Kidney capillary endothelial cell (primary cell): ENCODE measurements around the gene MYCBPAP.

Source experiments
- DNase-seq: peaks from one replicate; pipeline ENCODE4 v3.0.0-alpha.2; 2018; ENCODE audit warnings: low spot score

MYCBPAP gene

DNA sequence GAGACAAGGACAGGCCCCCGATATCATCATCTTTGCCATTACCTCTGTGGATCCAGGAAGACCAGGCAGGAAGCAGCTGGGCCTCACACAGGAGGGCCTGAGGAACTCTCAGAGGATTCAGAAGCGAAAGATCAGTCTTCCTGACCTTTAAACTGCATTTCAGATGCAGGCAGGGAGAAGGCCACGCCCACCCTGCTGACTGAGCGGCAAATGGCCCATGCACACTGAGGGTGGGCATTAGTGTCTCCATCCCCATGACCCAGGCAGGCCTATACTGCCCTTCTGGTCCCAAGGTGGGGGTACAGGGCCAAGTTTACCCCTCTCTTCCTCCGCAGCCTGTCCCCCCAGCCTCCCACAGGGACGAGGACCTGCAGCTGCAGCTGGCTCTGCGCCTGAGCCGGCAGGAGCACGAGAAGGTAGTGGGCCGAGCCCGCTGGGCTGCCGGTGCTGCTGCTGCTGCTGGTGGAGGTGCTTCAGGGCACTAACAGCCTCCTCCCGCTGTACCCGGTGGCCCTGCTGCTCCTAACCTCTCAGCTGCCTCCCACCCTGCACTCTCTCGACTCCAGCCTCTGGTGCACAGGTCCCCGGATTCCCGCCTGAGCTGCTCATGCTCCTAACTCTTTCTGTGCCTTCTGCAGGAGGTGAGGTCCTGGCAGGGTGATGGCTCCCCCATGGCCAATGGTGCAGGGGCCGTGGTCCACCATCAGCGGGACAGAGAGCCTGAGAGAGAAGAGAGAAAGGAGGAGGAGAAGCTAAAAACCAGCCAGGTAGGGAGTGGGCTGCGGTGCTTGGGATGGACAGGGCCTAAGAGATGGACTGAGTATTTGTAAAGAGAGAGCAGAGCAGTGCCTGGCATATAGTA is 30.5 kb downstream of the MYCBPAP start:
- DNase-seq, result no peak

DNA sequence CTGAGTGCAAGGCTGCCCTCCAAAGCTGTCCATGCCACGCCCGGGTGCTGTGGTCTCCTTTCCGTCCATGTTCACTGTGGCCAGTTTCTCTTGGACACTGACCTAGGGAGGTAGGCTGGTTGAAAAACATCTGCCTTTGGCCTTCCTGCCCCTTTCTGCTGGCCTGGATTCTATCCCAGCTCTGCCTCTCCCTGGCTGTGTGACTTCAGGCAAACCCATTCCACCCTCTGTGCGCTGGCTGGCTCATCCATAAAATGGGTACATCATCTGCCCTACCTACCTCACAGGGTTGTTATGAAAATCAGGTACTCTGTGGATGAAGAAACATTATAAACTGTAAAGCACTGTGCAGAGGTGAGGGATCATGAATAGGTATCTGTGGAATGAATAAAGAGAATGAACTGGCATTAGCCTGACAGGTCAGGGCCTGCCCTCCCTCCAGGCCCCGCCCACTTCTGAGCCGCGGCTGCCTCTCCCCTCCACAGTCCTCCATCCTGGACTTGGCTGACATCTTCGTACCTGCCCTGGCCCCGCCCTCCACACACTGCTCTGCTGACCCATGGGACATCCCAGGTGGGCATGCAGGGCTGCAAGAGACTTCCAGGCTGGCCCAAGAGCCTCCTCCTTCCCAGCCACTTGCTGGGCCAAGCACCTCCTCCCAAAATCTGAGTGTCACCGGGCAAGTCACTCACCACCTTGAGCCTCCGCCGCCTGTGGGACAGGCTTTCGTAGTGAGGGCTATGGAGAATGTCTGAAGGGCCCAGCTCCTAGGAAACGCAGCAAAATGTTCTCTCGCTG is 31.7 kb downstream of the MYCBPAP start:
- no peak for DNase-seq

DNA sequence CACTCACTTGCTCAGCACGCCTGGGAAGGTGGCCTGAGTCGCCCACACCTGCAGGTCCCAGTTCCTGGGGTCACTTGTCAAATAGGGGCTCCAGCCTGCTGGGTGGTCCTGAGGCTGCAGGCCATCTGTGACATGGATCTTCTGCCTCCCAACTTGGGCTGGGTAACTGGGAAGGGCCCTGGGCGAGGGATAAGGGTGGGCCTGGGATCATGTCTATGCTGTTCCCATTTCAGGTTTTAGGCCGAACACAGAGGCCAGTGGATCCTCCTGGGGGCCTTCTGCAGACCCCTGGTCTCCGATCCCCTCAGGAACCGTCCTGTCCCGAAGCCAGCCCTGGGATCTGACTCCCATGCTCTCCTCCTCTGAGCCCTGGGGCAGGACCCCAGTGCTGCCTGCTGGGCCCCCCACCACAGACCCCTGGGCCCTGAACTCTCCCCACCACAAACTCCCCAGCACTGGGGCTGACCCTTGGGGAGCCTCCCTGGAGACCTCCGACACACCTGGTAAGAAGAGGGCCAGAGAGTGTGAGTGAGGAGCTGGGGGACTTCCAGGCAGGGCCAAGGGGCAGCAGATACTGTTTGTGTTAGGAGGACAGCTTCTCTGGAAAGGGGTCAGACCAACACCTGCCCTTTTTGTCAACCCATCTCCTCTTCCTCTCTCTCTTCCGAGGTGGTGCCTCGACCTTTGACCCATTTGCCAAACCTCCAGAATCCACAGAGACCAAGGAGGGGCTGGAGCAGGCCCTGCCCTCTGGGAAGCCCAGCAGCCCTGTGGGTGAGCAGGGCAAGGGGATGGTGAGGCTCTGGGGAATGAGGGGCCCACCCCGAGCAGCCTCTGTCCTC is 32.5 kb downstream of the MYCBPAP start:
- no peak for DNase-seq

DNA sequence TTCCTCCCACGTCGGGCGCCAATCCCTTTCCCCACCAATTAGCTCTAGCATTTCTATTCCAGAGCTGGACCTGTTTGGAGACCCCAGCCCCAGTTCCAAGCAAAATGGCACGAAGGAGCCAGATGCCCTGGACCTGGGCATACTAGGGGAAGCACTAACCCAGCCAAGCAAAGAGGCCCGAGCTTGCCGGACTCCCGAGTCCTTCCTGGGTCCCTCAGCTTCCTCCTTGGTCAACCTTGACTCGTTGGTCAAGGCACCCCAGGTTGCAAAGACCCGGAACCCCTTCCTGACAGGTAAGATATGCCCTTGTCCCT is 33.1 kb downstream of the MYCBPAP start:
- no peak for DNase-seq

DNA sequence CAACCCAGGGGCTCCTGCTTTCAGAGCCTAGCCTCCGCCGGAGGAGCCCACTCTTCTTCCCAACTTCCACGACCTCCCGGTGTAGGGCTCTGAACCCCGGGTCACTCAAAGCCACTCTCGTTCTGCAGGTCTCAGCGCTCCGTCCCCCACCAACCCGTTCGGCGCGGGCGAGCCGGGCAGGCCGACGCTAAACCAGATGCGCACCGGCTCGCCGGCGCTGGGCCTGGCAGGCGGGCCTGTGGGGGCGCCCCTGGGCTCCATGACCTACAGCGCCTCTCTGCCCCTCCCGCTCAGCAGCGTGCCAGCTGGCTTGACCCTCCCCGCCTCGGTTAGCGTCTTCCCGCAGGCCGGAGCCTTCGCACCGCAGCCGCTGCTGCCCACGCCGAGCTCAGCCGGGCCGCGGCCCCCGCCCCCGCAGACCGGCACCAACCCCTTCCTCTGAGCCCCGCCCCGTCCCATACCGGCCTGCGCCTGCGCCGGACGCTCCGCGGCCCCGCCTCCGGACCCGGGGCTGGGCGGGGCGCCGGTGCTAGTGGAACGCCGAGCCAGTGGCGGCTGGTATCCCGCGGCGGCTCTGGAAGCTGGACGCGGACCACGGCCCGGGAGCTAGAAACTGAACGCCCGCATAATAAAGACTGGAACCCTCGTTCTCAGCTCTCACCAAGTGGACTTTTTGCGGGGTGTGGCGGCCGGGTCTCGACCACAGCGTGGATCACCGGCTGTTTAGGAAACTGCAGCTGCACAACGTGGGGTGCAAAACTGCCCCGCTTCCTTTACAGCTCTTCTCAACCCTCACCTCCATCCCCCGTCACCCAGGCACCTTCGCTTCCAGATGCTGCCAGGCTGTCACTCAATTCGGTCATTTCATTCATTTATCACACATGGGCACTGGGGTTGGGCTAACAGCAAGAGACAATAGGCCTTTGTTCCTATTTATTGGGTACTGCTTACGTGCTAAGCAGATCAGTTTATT is 33.8 kb downstream of the MYCBPAP start:
- peak; percentile 63 for DNase-seq

DNA sequence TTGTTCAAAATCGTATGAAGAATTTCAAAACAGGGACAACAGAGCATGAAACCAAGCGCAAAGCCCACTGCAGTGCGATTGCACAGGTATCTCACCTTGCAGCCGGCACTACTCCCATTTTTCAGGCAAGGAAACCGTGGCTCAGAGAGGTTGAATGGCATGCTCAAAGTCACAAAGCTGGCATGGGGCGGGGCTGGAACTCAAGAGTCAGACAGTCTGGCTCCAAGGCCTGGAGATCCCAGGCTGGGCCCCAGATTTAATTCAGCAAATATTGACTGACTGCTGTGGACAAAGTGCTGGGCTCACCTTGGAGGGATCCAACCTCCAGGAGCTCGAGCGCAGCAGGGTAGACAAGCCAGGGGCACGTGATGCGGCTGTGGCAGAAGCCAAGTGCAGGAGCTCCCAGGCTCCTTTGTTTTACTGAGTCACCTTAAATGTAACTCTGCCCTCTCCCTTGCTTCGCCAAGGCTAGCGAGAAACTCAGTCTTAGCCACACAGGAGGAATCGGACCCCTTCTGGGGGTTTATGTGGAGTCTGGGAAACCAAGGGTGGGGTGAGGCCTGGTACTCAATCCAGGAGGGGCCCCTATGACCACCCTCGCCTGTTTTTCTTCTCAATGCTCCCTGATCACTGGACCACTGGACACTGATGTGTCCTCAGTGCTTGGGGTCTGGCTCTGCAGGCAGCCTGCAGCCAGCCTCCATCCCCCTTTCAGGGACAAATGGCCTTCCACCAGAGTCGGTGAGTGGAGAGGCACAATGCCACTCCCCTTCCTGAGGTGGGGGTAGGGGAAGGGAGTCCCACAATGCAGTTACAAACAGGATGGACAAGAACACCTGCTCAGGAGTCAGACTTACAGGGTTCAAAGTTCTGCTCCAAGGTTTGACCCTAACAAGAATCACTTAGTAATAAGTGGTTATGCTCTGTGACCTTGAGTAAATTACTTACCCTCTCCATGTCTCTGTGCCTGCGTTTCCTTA is 34.8 kb downstream of the MYCBPAP start:
- no peak for DNase-seq

DNA sequence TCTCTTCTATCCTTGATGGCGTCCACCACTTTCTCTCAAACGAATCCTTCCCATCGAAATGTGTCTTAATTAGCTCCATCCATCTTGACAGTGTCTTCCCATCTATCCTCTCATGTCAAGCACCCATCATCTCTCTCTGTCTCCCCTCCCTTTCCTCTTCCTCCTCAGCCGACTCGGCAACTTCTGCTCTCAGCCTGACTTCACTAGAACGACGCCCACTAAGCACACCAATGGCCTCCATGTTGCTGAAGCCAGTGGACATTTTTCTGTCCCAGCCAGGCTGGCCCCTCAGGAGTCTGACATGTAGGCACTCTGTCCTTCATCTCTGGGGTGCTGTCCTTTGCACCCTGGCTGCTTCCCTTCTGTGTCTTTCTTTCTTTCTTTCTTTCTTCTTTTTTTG is 36.3 kb downstream of the MYCBPAP start:
- no peak for DNase-seq

DNA sequence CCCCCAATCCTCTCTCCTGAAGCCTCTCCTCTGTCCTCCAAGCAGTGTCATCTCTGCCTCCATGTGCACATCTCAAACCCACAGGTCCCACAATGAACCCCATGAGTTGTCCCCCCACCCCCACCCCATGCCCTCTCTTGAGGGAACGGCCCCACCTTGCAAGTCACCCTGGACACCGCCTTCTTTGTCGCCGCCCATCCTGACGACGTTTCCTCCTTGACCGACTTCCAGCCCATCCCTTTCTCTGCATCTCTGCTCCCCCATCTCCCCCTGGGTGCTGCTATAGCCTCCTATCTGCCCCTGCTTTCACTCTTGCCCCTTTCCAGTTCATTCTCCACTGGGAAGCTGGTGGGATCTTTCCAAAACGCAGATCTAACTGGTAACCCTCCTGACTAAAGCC is 37.1 kb downstream of the MYCBPAP start:
- DNase-seq, result no peak

DNA sequence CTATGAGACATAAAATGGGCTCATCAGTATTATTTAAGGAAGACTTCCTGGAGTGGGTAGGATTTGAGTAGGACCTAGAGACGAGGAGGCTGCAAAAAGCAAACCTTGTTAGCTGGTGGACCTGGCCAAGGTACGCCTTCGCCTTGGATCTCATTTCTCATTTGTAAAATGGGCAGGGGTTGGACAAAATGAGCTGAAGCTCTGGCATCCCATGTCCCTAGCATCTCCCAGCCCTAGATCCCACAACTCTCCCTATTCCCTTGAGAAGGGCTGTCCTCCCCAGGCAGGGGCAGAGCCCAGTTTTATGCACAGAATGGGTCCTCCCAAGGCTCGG is 38.4 kb downstream of the MYCBPAP start:
- DNase-seq, result no peak

DNA sequence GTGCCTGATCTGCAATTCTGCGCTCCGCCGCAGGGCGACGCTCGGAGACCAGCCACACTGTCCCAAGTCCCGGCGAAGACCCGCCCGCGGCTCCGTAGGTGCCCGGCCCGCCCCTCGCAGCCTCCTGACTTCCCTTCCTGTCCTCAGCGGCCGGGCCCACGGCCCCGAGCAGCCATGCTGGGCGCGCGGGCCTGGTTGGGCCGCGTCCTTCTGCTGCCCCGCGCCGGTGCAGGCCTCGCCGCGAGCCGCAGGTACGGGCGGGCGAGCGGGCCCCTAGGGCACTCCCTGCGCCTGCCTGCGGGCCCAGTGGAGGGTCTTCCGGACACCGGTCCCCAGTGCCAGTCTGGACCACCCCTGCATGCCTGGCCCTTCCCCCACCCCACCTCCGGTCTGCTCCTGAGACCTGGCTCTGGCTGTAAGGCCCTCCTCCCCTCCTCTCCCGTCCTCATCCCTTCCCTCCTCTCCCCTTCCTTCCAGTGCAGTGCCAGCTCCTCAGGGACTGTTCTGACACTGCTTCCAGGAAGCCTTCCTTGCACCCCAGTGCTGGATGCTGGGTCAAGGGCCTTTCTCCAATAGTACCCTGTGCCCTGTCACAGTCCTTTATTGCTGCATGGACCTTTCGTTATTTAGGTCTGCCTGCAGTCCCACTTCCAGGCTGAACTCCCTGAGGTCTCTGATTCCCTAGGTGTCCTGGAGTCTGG is 38.9 kb downstream of the MYCBPAP start, which contains the start of gene SPATA20:
Gene SPATA20 (plus strand): TSS at position 140 of the 701 bp plus-strand sequence. CDS start 35 bp downstream, at position 175.
- DNase-seq, result peak; percentile 86

DNA sequence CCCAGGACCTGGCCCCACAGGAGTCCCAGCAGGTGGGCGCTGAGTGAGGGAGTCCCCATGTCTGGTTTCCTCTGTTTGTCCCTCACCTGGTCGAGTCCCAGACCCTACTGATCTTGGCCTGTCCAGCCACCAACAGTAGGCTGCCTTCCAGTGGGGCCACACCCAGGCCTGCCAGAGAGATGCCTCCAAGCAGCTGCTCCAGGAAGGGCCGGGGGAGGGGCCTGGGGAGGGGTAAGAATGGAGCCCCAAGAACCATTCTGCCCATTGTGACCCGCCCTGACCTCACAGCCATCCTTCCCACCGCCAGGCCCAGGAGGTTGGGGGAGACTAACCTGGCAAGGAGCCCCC is 39.5 kb downstream of the MYCBPAP start:
- DNase-seq, result no peak

DNA sequence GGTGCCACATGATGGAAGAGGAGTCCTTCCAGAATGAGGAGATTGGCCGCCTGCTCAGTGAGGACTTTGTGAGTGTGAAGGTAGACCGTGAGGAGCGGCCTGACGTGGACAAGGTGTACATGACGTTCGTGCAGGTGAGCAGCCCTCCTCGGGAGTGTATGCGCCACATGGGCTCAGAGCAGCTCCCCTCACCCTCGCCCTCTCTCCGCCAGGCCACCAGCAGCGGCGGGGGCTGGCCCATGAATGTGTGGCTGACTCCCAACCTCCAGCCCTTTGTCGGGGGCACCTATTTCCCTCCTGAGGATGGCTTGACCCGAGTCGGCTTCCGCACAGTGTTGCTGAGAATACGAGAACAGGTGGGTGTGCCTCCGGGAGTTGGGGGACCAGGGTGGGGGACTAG is 40.6 kb downstream of the MYCBPAP start:
- DNase-seq, result no peak

DNA sequence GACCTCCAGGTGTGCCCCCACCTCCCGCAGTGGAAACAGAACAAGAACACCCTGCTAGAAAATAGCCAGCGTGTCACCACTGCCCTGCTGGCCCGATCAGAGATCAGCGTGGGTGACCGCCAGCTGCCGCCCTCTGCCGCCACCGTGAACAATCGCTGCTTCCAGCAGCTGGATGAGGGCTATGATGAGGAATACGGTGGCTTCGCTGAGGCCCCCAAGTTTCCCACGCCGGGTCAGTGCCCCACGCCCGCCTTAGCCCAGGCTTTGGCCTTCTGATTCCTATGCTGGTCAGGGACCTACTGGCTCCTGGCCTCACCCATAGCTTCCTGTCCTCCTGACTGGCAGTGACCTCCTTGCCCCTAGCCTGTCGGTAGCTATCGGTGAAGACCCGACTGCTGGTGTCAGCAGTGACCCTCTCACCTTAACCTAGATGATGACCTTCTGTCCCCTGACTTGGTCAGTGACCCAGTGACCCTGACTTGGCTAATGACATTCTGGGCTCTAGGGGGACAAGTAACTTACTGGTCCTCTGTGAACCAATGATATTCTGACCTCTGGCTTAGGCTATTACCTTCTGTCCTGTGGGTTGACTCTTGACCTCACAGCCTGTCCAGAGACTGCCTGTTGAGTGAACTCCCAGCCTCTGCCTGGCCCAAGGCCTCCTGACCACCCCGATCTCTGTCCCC is 41.2 kb downstream of the MYCBPAP start:
- DNase-seq, result no peak

DNA sequence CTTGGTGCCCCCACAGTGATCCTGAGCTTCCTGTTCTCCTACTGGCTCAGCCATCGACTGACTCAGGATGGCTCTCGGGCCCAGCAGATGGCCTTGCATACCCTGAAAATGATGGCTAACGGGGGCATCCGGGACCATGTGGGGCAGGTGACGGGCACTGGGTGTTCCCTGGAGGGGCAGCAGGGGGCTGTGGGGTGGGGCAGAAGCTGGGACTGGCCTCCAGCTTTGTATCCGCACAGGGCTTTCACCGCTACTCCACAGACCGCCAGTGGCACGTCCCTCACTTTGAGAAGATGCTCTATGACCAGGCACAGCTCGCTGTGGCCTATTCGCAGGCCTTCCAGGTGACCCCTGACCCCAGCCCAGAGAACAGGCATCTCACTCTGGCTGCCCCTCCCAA is 41.7 kb downstream of the MYCBPAP start:
- DNase-seq, result no peak

DNA sequence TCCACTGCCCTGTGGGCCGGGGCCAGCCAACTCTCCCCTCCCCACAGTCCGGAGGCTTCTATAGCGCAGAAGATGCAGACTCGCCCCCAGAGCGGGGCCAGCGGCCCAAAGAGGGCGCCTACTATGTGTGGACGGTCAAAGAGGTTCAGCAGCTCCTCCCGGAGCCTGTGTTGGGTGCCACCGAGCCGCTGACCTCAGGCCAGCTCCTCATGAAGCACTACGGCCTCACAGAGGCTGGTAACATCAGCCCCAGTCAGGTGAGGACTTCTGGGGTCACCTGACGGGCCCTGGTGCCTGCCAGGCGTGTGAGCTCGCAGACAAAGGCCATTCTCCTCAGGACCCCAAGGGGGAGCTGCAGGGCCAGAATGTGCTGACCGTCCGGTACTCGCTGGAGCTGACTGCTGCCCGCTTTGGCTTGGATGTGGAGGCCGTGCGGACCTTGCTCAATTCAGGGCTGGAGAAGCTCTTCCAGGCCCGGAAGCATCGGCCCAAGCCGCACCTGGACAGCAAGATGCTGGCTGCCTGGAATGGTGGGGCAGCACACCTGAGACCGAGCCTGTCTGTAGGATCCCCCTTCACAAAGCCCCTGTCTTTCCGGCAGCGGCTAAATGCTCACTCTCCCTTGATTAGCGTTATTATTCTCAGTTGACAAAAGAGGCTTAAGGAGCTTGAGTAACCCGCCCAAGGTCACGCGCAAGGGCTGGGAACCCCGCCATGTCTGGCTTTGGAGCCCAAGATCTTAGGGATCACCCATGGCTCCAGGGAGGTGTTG is 42.6 kb downstream of the MYCBPAP start:
- DNase-seq, result peak; percentile 74

DNA sequence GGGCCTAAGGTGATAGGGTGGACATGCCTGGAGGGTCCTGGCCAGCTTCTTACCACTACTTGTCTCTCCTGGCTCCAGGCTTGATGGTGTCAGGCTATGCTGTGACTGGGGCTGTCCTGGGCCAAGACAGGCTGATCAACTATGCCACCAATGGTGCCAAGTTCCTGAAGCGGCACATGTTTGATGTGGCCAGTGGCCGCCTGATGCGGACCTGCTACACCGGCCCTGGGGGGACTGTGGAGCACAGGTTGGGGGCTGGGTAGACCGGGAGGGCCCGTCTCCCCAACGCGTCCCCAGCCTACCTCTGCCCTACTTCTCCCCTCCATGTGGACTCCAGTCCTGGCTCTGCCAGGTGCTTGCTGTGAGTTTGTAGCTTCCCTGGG is 43.2 kb downstream of the MYCBPAP start:
- DNase-seq, result no peak

DNA sequence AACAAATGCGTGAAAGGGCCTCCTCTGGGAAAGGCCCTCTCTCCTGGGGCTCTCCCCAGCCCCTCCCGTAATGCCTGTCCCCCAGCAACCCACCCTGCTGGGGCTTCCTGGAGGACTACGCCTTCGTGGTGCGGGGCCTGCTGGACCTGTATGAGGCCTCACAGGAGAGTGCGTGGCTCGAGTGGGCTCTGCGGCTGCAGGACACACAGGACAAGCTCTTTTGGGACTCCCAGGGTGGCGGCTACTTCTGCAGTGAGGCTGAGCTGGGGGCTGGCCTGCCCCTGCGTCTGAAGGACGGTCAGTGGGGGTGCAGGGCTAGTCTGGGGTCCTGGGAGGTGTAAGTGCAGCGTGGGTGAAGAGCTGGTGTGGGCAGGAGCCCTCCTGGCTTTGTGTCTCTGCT is 43.6 kb downstream of the MYCBPAP start:
- no peak for DNase-seq

DNA sequence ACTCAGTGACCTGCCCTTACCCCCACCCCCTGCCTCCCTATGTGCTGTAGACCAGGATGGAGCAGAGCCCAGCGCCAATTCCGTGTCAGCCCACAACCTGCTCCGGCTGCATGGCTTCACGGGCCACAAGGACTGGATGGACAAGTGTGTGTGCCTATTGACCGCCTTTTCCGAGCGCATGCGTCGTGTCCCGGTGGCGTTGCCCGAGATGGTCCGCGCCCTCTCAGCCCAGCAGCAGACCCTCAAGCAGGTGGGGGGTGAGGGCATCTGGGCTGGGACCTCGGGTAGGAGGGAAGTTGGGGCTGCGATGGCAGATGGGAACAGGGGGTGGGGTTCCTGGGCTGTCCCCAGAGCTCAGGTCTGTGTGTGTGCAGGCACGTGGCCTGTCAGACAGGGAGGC is 46.0 kb downstream of the MYCBPAP start:
- DNase-seq, result no peak
